ENCODE results near the gene GLT6D1. TPM values are rescaled to one million over a fixed set of nuclear protein-coding genes. Genes with fewer than 3 reads are reported as not detected.
"Not testable (repeated sequence)": the region's sequence is repeated elsewhere in the genome, so short reads cannot be mapped to it uniquely, and the experiment has no call there.

Gene GLT6D1
- total RNA-seq, 4 donors from 2014 or later = not detected

DNA sequence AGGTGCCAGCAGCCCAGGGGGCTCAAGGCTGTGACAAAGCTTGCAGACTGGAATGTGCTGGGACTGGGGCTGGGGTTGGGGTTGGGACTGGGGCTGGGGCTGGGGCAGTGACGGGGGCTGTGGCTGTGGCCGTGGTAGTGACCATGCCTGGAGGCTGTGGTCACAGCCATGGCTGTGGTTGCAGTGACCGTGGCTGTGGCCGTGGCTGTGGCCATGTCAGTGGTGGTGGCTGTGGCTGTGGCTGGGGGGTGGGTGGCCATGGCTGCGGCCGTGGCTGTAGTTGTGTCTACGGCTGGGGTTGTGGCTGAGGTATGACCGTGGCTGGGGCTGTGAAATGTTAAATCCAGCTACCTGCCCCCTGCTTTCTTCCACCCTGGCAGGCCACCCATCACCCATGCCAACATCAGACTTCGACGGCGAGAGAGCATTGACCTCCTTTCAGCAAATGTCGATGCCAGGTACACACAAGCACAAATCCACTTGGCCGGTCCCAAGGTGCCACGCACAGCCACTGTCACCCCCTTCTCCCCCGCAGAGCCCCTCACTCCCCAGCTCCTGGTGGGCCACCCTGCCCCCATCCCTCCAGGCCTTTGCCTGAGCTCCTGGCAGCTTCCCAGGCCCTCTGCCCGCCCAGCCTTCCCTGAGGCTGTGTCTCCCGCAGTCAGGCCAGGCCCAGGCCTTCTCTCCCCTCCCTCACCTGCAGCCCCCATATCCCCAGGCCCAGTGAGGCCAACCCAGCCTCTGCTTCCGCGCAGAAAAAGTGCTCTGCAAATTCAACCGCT lies 39.1 kb upstream of the GLT6D1 start:
- ATAC-seq (ENCODE audit: low FRiP score) (no peak), DNase-seq (ENCODE audit: low spot score) (no peak)
- TF ChIP-seq, protein P1, sequence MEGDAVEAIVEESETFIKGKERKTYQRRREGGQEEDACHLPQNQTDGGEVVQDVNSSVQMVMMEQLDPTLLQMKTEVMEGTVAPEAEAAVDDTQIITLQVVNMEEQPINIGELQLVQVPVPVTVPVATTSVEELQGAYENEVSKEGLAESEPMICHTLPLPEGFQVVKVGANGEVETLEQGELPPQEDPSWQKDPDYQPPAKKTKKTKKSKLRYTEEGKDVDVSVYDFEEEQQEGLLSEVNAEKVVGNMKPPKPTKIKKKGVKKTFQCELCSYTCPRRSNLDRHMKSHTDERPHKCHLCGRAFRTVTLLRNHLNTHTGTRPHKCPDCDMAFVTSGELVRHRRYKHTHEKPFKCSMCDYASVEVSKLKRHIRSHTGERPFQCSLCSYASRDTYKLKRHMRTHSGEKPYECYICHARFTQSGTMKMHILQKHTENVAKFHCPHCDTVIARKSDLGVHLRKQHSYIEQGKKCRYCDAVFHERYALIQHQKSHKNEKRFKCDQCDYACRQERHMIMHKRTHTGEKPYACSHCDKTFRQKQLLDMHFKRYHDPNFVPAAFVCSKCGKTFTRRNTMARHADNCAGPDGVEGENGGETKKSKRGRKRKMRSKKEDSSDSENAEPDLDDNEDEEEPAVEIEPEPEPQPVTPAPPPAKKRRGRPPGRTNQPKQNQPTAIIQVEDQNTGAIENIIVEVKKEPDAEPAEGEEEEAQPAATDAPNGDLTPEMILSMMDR (IDR thresholded peaks at IDR 0.05) = no peak

DNA sequence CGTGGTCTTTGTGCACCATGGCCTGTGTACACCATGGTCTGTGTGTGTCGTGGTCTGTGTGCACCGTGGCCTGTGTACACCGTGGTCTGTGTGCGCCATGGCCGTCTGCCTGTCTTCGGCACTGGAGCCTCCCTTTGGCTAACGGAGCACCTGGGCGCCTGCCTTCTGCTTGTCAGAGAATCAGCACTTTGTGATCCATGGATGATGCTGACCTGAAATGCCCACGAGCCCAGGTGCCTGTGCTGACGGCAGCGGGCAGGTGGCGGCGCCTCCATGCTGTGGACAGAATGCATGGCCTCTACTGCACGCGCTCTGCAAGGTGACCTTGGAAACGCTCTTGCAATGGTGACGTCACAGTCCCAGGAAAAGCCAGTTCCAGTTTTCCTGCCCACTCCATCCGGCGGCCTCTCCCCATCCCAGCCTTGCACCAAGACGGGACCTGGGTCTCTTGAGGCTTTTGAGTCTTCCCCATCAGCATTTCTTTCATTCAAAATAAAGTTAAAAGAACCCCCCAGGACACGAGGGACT lies 38.4 kb upstream of the GLT6D1 start:
- ATAC-seq (ENCODE audit: low FRiP score) (no peak), DNase-seq (ENCODE audit: low spot score) (no peak)
- TF ChIP-seq, protein P1 (IDR thresholded peaks at IDR 0.05) = no peak

DNA sequence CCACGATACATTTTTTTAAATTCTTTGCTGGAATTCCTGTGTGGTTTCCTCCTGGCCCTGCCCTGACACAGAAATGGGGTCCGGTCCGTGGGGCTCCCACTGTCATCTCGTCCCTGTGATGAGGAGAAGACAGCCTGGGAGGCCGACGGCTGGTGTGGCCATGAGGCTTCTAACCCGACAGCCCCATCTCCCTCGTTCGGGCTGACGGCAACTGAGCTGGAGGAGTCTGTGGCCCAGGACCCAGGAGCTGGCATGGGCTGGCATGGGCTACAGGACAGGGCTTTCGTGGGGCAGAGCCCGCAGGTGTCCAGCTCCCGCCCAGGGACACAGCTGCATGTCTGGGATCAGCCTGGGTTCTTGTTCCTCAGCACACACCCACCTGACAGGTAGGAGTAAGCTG lies 37.6 kb upstream of the GLT6D1 start:
- ATAC-seq (ENCODE audit: low FRiP score) (no peak), DNase-seq (ENCODE audit: low spot score) (no peak)
- TF ChIP-seq, protein P1 (IDR thresholded peaks at IDR 0.05) = no peak

DNA sequence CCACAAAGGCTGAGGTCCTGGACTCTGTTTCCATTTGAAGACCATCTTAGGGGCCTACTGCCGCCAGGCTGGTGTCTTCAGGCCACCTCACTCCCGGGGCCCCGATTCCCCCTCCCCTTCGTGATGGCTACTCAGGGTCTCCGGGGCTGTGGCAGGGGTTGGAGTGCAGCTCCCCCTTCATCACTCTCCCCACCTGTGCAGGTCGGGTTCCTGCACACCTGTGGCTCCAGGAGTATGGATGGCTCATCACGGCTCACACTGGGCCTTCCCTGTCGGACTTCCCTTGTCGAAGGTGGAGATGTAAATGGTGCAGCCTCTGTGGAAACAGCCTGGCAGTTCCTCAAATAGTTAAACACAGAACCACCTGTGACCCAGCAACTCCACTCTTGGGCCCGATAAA lies 35.6 kb upstream of the GLT6D1 start:
- TF ChIP-seq, protein P1 (IDR thresholded peaks at IDR 0.05) = no peak
- ATAC-seq (ENCODE audit: low FRiP score) (no peak), DNase-seq (ENCODE audit: low spot score) (no peak)

DNA sequence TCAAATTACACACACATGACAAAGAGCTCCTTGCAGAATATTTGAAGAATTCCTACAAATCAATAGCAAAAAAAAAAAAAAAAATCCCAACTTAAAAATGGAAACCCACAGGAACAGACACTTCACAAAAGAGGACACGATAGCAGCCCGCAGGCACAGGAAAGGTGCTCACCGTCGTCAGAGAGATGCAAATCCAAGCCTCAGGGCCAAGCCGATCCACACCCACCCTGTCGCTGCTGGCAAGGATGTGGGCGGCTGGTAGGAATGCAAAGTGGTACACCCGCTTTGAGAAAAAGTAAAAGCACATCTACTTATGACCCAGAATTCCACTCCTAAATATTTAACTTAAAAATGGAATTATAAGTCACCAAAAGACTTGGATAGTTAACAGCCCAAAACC lies 34.6 kb upstream of the GLT6D1 start:
- TF ChIP-seq, protein P1 (IDR thresholded peaks at IDR 0.05) = no peak
- DNase-seq (ENCODE audit: low spot score) (no peak), ATAC-seq (ENCODE audit: low FRiP score) (no peak)

DNA sequence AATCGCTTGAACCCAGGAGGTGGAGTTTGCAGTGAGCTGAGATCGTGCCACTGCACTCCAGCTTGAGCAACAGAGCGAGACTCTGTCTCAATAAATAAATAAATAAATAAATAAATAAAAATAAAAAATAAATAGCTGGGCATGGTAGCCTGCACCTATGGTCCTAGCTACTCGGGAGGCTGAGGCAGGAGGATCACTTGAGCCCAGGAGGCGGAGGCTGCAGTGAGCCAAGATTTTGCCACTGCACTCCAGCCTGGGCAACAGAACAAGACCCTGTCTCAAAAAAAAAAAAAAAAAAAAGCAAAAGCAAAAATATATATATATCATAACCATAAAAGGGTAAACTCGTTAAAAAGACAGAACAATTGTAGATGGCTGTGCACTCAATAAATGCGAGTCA lies 33.4 kb upstream of the GLT6D1 start:
- ATAC-seq (ENCODE audit: low FRiP score); DNase-seq (ENCODE audit: low spot score): not testable (repeated sequence)

DNA sequence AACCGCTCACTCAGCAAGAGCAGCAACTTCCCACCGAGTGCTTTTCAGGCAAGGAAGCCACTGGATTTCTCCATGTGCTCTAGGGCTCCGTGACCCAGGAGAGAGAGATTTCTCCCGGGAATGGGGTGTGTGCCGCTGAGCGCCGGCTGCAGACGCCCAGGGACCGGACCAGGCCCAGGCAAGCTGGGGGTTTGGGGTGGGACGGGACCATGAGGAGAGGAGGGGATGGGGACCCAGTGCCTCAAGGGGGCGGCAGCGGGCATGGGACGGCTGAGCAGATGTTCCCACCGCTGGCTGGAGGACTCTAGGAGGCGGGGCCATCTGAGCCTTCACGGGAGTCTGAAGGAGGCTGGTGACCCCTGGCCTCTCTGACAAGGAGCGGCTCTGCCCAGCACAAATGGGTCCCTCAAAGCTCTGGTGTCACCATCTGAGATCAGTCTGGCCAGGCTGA lies 32.3 kb upstream of the GLT6D1 start:
- ATAC-seq (ENCODE audit: low FRiP score) (no peak), DNase-seq (ENCODE audit: low spot score) (no peak)
- TF ChIP-seq, protein P1 (IDR thresholded peaks at IDR 0.05) = no peak
